ENCODE measurements around the gene C2CD2L. TPM values are rescaled to one million over a fixed set of nuclear protein-coding genes. Genes with fewer than 3 reads are reported as not detected.

Gene C2CD2L
- total RNA-seq, 1 donor from 2014 or later = 11.1 TPM

DNA sequence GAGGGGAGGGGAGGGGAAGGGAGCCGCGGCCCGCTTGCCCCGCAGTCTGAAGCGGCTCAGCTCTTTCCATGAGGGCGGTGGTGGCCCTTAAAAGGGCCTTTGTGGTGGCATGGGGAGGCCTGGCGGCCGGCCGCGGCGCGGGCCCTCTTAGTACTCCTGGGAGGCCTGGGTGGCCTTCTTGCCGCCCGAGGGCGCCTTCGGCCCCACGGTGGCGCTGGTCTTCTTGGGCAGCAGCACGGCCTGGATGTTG is 12.4 kb upstream of the C2CD2L start:
- no peak for TF ChIP-seq EZH2 (IDR thresholded peaks at IDR 0.05; ENCODE audit: insufficient read depth, low read length)
- TF ChIP-seq, protein P1, sequence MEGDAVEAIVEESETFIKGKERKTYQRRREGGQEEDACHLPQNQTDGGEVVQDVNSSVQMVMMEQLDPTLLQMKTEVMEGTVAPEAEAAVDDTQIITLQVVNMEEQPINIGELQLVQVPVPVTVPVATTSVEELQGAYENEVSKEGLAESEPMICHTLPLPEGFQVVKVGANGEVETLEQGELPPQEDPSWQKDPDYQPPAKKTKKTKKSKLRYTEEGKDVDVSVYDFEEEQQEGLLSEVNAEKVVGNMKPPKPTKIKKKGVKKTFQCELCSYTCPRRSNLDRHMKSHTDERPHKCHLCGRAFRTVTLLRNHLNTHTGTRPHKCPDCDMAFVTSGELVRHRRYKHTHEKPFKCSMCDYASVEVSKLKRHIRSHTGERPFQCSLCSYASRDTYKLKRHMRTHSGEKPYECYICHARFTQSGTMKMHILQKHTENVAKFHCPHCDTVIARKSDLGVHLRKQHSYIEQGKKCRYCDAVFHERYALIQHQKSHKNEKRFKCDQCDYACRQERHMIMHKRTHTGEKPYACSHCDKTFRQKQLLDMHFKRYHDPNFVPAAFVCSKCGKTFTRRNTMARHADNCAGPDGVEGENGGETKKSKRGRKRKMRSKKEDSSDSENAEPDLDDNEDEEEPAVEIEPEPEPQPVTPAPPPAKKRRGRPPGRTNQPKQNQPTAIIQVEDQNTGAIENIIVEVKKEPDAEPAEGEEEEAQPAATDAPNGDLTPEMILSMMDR (IDR thresholded peaks at IDR 0.05; ENCODE audit: insufficient read depth, low read depth, low read length) = peak; percentile 27
- no peaks in the 10 kb centered on the region for H3K9me3 ChIP-seq (ENCODE audit: insufficient read depth, low read depth, low read length)
- H3K4me1 ChIP-seq (ENCODE audit: insufficient read depth, low read length) = peaks cover 17% of the 10 kb centered on the region
- peak overlapping the region; percentile 93 for H3K9ac ChIP-seq (ENCODE audit: low read length)
- H3K79me2 ChIP-seq (ENCODE audit: insufficient read depth, low read length) = peaks cover 40% of the 10 kb centered on the region
- peaks cover 23% of the 10 kb centered on the region for H3K36me3 ChIP-seq (ENCODE audit: insufficient read depth, low read length)
- Mint-ChIP-seq H3K27me3 (ENCODE audit: low read depth, unreplicated experiment) (no peaks in the 10 kb centered on the region), H3K36me3 (ENCODE audit: low read depth, unreplicated experiment) (peaks cover 14% of the 10 kb centered on the region), H3K4me3 (ENCODE audit: unreplicated experiment) (peak overlapping the region; percentile 92), H3K27ac (ENCODE audit: unreplicated experiment) (peak overlapping the region; percentile 90), H3K4me1 (ENCODE audit: low read depth, unreplicated experiment) (peaks cover 10% of the 10 kb centered on the region), H3K9me3 (ENCODE audit: unreplicated experiment) (no peaks in the 10 kb centered on the region)
- no peak overlapping the region for H2AFZ ChIP-seq (ENCODE audit: low read depth, low read length)
- DNase-seq (ENCODE audit: low read depth) (peak; percentile 75), FAIRE-seq (no peak)
- peak overlapping the region; percentile 79 for H3K4me3 ChIP-seq (ENCODE audit: insufficient read depth, low read depth, low read length)
- H3K27ac ChIP-seq (ENCODE audit: low read depth, low read length) = peak overlapping the region; percentile 75
- no peaks in the 10 kb centered on the region for H3K27me3 ChIP-seq (ENCODE audit: insufficient read depth, low read length)
- peak overlapping the region; percentile 89 for H3K4me2 ChIP-seq (ENCODE audit: low read length)
- peaks cover 29% of the 10 kb centered on the region for H4K20me1 ChIP-seq (ENCODE audit: insufficient read depth, low read length)

DNA sequence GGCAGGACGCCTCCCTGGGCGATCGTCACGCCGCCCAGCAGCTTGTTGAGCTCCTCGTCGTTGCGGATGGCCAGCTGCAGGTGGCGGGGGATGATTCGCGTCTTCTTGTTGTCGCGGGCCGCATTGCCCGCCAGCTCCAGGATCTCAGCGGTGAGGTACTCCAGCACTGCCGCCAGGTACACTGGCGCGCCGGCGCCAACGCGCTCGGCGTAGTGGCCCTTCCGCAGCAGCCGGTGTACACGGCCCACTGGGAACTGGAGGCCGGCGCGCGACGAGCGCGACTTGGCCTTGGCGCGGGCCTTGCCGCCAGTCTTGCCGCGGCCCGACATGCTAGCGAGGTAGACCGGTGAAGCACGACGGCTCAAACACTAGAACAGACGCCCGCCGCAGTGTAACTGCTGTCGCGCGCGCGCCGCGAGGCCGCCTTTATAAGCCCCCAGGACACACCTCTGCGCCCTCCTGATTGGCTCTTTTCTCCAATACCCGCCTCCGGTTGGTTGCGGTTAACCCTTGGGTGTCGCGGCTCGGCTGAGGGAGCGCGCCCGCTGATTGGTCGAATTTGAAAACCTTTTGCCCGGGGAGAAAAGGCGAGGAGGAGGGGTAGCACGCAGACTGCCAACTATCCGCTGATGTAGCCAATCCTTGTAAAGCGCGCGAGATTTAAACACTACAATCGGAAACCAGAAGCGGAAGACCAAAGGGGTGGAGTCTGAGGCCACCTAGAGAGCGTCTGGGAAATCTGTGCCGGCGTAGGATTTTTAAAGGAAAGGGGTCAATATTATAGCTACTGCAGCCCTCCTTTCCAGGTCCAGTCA is 11.9 kb upstream of the C2CD2L start:
- H3K4me1 ChIP-seq (ENCODE audit: insufficient read depth, low read length) = peaks cover 20% of the 10 kb centered on the region

More for the DNA sequence above, 11.9 kb upstream of the C2CD2L start:
- Mint-ChIP-seq H3K27ac (ENCODE audit: unreplicated experiment) (peak overlapping the region; percentile 47), H3K4me3 (ENCODE audit: unreplicated experiment) (peak overlapping the region; percentile 92), H3K9me3 (ENCODE audit: unreplicated experiment) (no peaks in the 10 kb centered on the region), H3K27me3 (ENCODE audit: low read depth, unreplicated experiment) (no peaks in the 10 kb centered on the region), H3K36me3 (ENCODE audit: low read depth, unreplicated experiment) (peaks cover 14% of the 10 kb centered on the region), H3K4me1 (ENCODE audit: low read depth, unreplicated experiment) (peaks cover 13% of the 10 kb centered on the region)
- H3K27me3 ChIP-seq (ENCODE audit: insufficient read depth, low read length) = no peaks in the 10 kb centered on the region
- peaks cover 25% of the 10 kb centered on the region for H3K36me3 ChIP-seq (ENCODE audit: insufficient read depth, low read length)
- H4K20me1 ChIP-seq (ENCODE audit: insufficient read depth, low read length) = peaks cover 29% of the 10 kb centered on the region
- H3K9me3 ChIP-seq (ENCODE audit: insufficient read depth, low read depth, low read length) = no peaks in the 10 kb centered on the region
- DNase-seq (ENCODE audit: low read depth) (peak; percentile 97), FAIRE-seq (no peak)
- peak overlapping the region; percentile 79 for H3K4me3 ChIP-seq (ENCODE audit: insufficient read depth, low read depth, low read length)
- peak overlapping the region; percentile 93 for H3K9ac ChIP-seq (ENCODE audit: low read length)
- peaks cover 45% of the 10 kb centered on the region for H3K79me2 ChIP-seq (ENCODE audit: insufficient read depth, low read length)
- peak overlapping the region; percentile 89 for H3K4me2 ChIP-seq (ENCODE audit: low read length)
- H2AFZ ChIP-seq (ENCODE audit: low read depth, low read length) = no peak overlapping the region
- H3K27ac ChIP-seq (ENCODE audit: low read depth, low read length) = peak overlapping the region; percentile 75
- no peak for TF ChIP-seq EZH2 (IDR thresholded peaks at IDR 0.05; ENCODE audit: insufficient read depth, low read length)
- TF ChIP-seq, protein P1 (IDR thresholded peaks at IDR 0.05; ENCODE audit: insufficient read depth, low read depth, low read length) = no peak

Measured in astrocyte (in vitro differentiated cells and primary cell).